GM23338 (cell line): ENCODE measurements around the gene PLXNB2. TPM values are rescaled to one million over a fixed set of nuclear protein-coding genes. Genes with fewer than 3 reads are reported as not detected.

Experiments used
- ATAC-seq: fragments of 200-7000 bp; cut with Tn5 transposase; 3 replicates; pipeline ENCODE4 v1.9.1; 2020
- DNase-seq: peaks from one replicate; pipeline ENCODE4 v3.0.0-alpha.2; 2015; ENCODE audit warnings: low spot score
- H2AFZ ChIP-seq: fragments of 200-600 bp; sonication (generic); 2 replicates; pipeline ENCODE4 v1.8.0; 2016; ENCODE audit warnings: antibody characterized with exemption, mild to moderate bottlenecking, moderate library complexity
- H3F3A ChIP-seq: fragments of 200-600 bp; sonication (generic); replicated peaks from 2 replicates; pipeline ENCODE4 v1.8.0; 2017; ENCODE audit warnings: antibody characterized with exemption, mixed run types, low read depth
- H3K27ac ChIP-seq: fragments of 200-600 bp; sonication (generic); 2 replicates; pipeline ENCODE4 v1.6.1; 2016; ENCODE audit warnings: low read depth
- H3K27me3 ChIP-seq: fragments of 200-600 bp; sonication (generic); 2 replicates; pipeline ENCODE4 v1.8.0; 2016; ENCODE audit warnings: mild to moderate bottlenecking, mixed run types, moderate library complexity; ENCODE audit not compliant: insufficient read depth
- H3K36me3 ChIP-seq: fragments of 200-600 bp; sonication (generic); 2 replicates; pipeline ENCODE4 v1.8.0; 2016; ENCODE audit warnings: mild to moderate bottlenecking; ENCODE audit not compliant: insufficient read depth
- H3K4me1 ChIP-seq: fragments of 200-600 bp; sonication (generic); 2 replicates; pipeline ENCODE4 v1.8.0; 2016; ENCODE audit warnings: mild to moderate bottlenecking, moderate library complexity; ENCODE audit not compliant: insufficient read depth
- H3K4me2 ChIP-seq: fragments of 200-600 bp; sonication (generic); 2 replicates; pipeline ENCODE4 v1.7.1; 2017; ENCODE audit warnings: mixed run types
- H3K4me3 ChIP-seq: fragments of 200-600 bp; sonication (generic); 2 replicates; pipeline ENCODE4 v1.6.1; 2016; ENCODE audit warnings: mixed run types
- H3K79me2 ChIP-seq: fragments of 200-600 bp; sonication (generic); replicated peaks from 2 replicates; pipeline ENCODE4 v1.8.0; 2017; ENCODE audit warnings: mild to moderate bottlenecking; ENCODE audit not compliant: insufficient read depth
- H3K9me2 ChIP-seq: fragments of 200-600 bp; sonication (generic); 2 replicates; pipeline ENCODE4 v1.8.0; 2017; ENCODE audit not compliant: insufficient read depth
- H4K20me1 ChIP-seq: fragments of 200-600 bp; sonication (generic); replicated peaks from 2 replicates; pipeline ENCODE4 v1.8.0; 2017; ENCODE audit warnings: mild to moderate bottlenecking; ENCODE audit not compliant: insufficient read depth
- H3K27ac Mint-ChIP-seq: 2 replicates; pipeline ENCODE4 v1.8.0; 2020; ENCODE audit warnings: inconsistent platforms, mild to moderate bottlenecking, moderate library complexity, mixed read lengths
- H3K27me3 Mint-ChIP-seq: 3 replicates; pipeline ENCODE4 v1.8.0; 2022; ENCODE audit warnings: low read depth, mild to moderate bottlenecking, moderate library complexity, mixed read lengths, inconsistent platforms; ENCODE audit not compliant: insufficient read depth, poor library complexity
- H3K36me3 Mint-ChIP-seq: 3 replicates; pipeline ENCODE4 v1.8.0; 2021; ENCODE audit warnings: low read depth, mild to moderate bottlenecking, inconsistent platforms, moderate library complexity, mixed read lengths
- H3K4me1 Mint-ChIP-seq: 3 replicates; pipeline ENCODE4 v1.8.0; 2020; ENCODE audit warnings: mild to moderate bottlenecking, inconsistent platforms, mixed read lengths
- H3K4me3 Mint-ChIP-seq: 3 replicates; pipeline ENCODE4 v1.8.0; 2021; ENCODE audit warnings: moderate library complexity, mild to moderate bottlenecking, inconsistent platforms, mixed read lengths
- H3K9me3 Mint-ChIP-seq: 3 replicates; pipeline ENCODE4 v1.8.0; 2020; ENCODE audit warnings: moderate library complexity, mild to moderate bottlenecking, inconsistent platforms, mixed read lengths
- ETS1 ChIP-seq: IDR thresholded peaks from 2 replicates; pipeline ENCODE4 v1.6.1; 2016; ENCODE audit warnings: antibody characterized with exemption
- EZH2 ChIP-seq: fragments of 200-600 bp; sonication (generic); IDR thresholded peaks from one replicate; pipeline ENCODE4 v1.8.0; 2017; ENCODE audit warnings: antibody characterized with exemption, mild to moderate bottlenecking, low read depth; ENCODE audit not compliant: unreplicated experiment
- EZH2phosphoT487 ChIP-seq: fragments of 200-600 bp; sonication (generic); IDR thresholded peaks from one replicate; pipeline ENCODE4 v1.8.1; 2018; ENCODE audit warnings: antibody characterized with exemption; ENCODE audit not compliant: unreplicated experiment
- JUNB ChIP-seq: IDR thresholded peaks from one replicate; pipeline ENCODE4 v1.6.1; 2016; ENCODE audit warnings: antibody characterized with exemption; ENCODE audit not compliant: unreplicated experiment
- NANOG ChIP-seq: IDR thresholded peaks from 2 replicates; pipeline ENCODE4 v1.6.1; 2016; ENCODE audit warnings: antibody characterized with exemption, borderline replicate concordance
- POLR2AphosphoS5 ChIP-seq: IDR thresholded peaks from 2 replicates; pipeline ENCODE4 v1.6.1; 2016; ENCODE audit warnings: antibody characterized with exemption, low read depth
- STAT1 ChIP-seq: IDR thresholded peaks from one replicate; pipeline ENCODE4 v1.6.1; 2016; ENCODE audit warnings: antibody characterized with exemption; ENCODE audit not compliant: unreplicated experiment
- ZNF114 ChIP-seq: fragments of 250-450 bp; sonication (Bioruptor Pico); IDR thresholded peaks from 2 replicates; pipeline ENCODE4 v1.5.0; 2020; ENCODE audit warnings: mild to moderate bottlenecking, moderate library complexity
- ZNF331 ChIP-seq: fragments of 250-450 bp; sonication (Bioruptor Pico); IDR thresholded peaks from 2 replicates; pipeline ENCODE4 v1.5.0; 2020; ENCODE audit warnings: low read depth, mild to moderate bottlenecking, moderate library complexity
- polyA plus RNA-seq: library from polyadenylated mRNA; unstranded; fragments of >200 nt; fragmentation: Nextera tagmentation; extraction: Ambion mirVana; gene quantifications from 2 replicates; pipeline ENCODE4 v1.2.1, GENCODE V29; 2016
- total RNA-seq: library from RNA; depleted of rRNA; stranded (reverse); fragments of >200 nt; shearing (Covaris generic); gene quantifications from 2 replicates; pipeline ENCODE4 v1.2.3, GENCODE V29; 2014
- TF ChIP-seq, protein P1 (sequence below): fragments of 250-450 bp; sonication (Bioruptor Pico); IDR thresholded peaks from 2 replicates; pipeline ENCODE4 v1.5.0; 2020; ENCODE audit warnings: mild to moderate bottlenecking, moderate library complexity

Gene PLXNB2
- total and polyA plus RNA-seq, 2 experiments from 2014 or later: 29.1 to 66.3 TPM

DNA sequence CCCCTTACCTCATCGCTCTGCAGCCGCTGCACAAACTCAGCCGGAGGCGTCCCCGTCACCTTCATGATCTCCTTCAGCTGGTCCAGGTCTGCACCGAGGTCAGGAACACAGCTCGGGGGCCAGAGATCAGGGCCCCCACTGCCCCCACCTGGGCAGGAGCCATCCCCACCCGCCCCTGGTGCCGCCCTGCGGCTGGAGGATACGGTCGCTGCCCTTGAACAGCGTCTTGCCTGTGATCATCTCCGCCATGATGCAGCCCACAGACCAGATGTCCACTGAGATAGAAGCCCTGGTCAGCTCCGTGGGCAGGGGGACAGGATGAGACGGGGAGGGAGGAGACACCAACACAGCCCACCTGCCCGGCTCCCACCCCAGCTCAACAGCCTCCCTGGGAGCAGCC lies 51.8 kb downstream of the PLXNB2 start (continued):
- TF ChIP-seq, protein P1, sequence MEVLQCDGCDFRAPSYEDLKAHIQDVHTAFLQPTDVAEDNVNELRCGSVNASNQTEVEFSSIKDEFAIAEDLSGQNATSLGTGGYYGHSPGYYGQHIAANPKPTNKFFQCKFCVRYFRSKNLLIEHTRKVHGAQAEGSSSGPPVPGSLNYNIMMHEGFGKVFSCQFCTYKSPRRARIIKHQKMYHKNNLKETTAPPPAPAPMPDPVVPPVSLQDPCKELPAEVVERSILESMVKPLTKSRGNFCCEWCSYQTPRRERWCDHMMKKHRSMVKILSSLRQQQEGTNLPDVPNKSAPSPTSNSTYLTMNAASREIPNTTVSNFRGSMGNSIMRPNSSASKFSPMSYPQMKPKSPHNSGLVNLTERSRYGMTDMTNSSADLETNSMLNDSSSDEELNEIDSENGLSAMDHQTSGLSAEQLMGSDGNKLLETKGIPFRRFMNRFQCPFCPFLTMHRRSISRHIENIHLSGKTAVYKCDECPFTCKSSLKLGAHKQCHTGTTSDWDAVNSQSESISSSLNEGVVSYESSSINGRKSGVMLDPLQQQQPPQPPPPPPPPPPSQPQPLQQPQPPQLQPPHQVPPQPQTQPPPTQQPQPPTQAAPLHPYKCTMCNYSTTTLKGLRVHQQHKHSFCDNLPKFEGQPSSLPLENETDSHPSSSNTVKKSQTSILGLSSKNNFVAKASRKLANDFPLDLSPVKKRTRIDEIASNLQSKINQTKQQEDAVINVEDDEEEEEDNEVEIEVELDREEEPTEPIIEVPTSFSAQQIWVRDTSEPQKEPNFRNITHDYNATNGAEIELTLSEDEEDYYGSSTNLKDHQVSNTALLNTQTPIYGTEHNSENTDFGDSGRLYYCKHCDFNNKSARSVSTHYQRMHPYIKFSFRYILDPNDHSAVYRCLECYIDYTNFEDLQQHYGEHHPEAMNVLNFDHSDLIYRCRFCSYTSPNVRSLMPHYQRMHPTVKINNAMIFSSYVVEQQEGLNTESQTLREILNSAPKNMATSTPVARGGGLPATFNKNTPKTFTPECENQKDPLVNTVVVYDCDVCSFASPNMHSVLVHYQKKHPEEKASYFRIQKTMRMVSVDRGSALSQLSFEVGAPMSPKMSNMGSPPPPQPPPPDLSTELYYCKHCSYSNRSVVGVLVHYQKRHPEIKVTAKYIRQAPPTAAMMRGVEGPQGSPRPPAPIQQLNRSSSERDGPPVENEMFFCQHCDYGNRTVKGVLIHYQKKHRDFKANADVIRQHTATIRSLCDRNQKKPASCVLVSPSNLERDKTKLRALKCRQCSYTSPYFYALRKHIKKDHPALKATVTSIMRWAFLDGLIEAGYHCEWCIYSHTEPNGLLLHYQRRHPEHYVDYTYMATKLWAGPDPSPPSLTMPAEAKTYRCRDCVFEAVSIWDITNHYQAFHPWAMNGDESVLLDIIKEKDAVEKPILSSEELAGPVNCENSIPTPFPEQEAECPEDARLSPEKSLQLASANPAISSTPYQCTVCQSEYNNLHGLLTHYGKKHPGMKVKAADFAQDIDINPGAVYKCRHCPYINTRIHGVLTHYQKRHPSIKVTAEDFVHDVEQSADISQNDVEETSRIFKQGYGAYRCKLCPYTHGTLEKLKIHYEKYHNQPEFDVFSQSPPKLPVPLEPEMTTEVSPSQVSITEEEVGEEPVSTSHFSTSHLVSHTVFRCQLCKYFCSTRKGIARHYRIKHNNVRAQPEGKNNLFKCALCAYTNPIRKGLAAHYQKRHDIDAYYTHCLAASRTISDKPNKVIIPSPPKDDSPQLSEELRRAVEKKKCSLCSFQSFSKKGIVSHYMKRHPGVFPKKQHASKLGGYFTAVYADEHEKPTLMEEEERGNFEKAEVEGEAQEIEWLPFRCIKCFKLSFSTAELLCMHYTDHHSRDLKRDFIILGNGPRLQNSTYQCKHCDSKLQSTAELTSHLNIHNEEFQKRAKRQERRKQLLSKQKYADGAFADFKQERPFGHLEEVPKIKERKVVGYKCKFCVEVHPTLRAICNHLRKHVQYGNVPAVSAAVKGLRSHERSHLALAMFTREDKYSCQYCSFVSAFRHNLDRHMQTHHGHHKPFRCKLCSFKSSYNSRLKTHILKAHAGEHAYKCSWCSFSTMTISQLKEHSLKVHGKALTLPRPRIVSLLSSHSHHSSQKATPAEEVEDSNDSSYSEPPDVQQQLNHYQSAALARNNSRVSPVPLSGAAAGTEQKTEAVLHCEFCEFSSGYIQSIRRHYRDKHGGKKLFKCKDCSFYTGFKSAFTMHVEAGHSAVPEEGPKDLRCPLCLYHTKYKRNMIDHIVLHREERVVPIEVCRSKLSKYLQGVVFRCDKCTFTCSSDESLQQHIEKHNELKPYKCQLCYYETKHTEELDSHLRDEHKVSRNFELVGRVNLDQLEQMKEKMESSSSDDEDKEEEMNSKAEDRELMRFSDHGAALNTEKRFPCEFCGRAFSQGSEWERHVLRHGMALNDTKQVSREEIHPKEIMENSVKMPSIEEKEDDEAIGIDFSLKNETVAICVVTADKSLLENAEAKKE (CRISPR knock-in tag): no peak
- TF ChIP-seq ZNF114 (CRISPR knock-in tag) (no peak), ZNF331 (CRISPR knock-in tag) (no peak), POLR2AphosphoS5 (no peak), ETS1 (no peak), EZH2 (no peak), JUNB (no peak)

DNA sequence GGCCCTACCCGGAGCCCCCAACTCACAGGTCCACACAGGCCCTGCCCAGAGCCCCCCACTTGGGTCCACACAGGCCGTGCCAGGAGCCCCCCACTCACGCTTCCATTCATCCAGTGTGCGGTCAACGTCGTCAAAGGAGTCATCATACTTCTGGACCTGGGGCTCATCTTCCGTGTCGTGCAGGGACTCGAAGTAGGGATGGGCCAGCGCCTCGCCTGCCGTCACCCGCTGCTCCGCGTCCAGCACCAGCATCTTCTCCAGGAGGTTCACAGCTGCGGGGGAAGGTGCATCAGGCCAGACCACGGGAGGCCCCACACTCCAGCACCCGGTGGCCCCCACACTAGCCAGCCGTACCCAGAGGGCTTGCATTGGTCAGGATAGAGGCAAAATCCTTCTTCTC lies 52.3 kb downstream of the PLXNB2 start:
- no peaks in the 10 kb centered on the region for H3K36me3 ChIP-seq
- no peak overlapping the region for H2AFZ ChIP-seq
- DNase-seq (no peak), ATAC-seq (no peak)
- H3K27ac Mint-ChIP-seq: no peak overlapping the region
- H3K4me2 ChIP-seq: no peak overlapping the region
- H3F3A ChIP-seq: peaks cover 4% of the 10 kb centered on the region; the same call in 1 of the 2 replicates
- peaks cover 2% of the 10 kb centered on the region; the same call in 1 of the 2 replicates for H3K27me3 ChIP-seq
- H3K4me3 ChIP-seq: no peak overlapping the region
- peaks cover 12% of the 10 kb centered on the region for H3K27me3 Mint-ChIP-seq
- H4K20me1 ChIP-seq: 0 out of 2 replicates have a peak, but pooled peaks cover 2% of the 10 kb centered on the region
- H3K4me1 Mint-ChIP-seq: peaks cover 2% of the 10 kb centered on the region; the same call in 2 of the 3 replicates
- H3K79me2 ChIP-seq: no peaks in the 10 kb centered on the region
- H3K4me1 ChIP-seq: no peaks in the 10 kb centered on the region
- H3K27ac ChIP-seq: no peak overlapping the region
- no peaks in the 10 kb centered on the region for H3K9me3 Mint-ChIP-seq
- no peaks in the 10 kb centered on the region for H3K36me3 Mint-ChIP-seq
- no peak overlapping the region for H3K4me3 Mint-ChIP-seq
- H3K9me2 ChIP-seq: no peaks in the 10 kb centered on the region
- TF ChIP-seq, protein P1 (CRISPR knock-in tag): no peak
- TF ChIP-seq EZH2phosphoT487 (no peak), ZNF114 (CRISPR knock-in tag) (no peak), STAT1 (no peak), NANOG (no peak)
